Measurements from ENCODE around the gene GBP2.

GRCh38 chr1:89081005-89081404 is 44.9 kb downstream of the GBP2 start:
- TF ChIP-seq POLR2A (IDR thresholded peaks at IDR 0.05): no peak
- TF ChIP-seq CTCF (IDR thresholded peaks at IDR 0.05): no peak

All from testis (tissue), 2 donors.